PC-3 (cell line): Measurements from ENCODE around the gene KRT35.

ENCODE experiments used
- CTCF ChIP-seq: fragments of 300-600 bp; sonication (generic); conservative IDR thresholded peaks from 2 replicates; pipeline ENCODE4 v1.5.1; 2017; ENCODE audit warnings: antibody characterized with exemption, low read depth, mild to moderate bottlenecking, low read length
- EZH2 ChIP-seq: fragments of 300-600 bp; sonication (generic); IDR thresholded peaks from one replicate; pipeline ENCODE4 v1.6.1; 2017; ENCODE audit warnings: antibody characterized with exemption, mild to moderate bottlenecking, low read length; ENCODE audit not compliant: unreplicated experiment
- EZH2phosphoT487 ChIP-seq: fragments of 300-600 bp; sonication (generic); IDR thresholded peaks from 2 replicates; pipeline ENCODE4 v1.6.1; 2018; ENCODE audit warnings: mild to moderate bottlenecking, antibody characterized with exemption, low read length, borderline replicate concordance

GRCh38 chr17:41496803-41497484 is 16.0 kb upstream of the KRT35 start:
- peak; percentile 86 for TF ChIP-seq CTCF
- TF ChIP-seq EZH2, result no peak
- no peak for TF ChIP-seq EZH2phosphoT487
